ENCODE data around the gene RFTN1. TPM values are rescaled to one million over a fixed set of nuclear protein-coding genes. Genes with fewer than 3 reads are reported as not detected.

Gene RFTN1
- total and polyA plus RNA-seq, 2 experiments from 2014 or later: 3.3 to 7.2 TPM

GRCh38 chr3:16490062-16490619 is 23.4 kb downstream of the RFTN1 start:
- H3F3A ChIP-seq (replicated peaks; ENCODE audit: low read depth): no peaks in the 10 kb centered on the region
- peaks cover 12% of the 10 kb centered on the region for H3K36me3 Mint-ChIP-seq (ENCODE audit: low read depth)
- no peak overlapping the region for H3K4me2 ChIP-seq
- H3K27me3 ChIP-seq (ENCODE audit: insufficient read depth): no peaks in the 10 kb centered on the region
- ATAC-seq: no peak
- H3K27ac ChIP-seq (ENCODE audit: low read depth): no peak overlapping the region
- no peak overlapping the region for H3K4me3 ChIP-seq
- no peaks in the 10 kb centered on the region for H4K20me1 ChIP-seq (replicated peaks; ENCODE audit: insufficient read depth)
- H3K36me3 ChIP-seq (ENCODE audit: insufficient read depth): peaks cover 3% of the 10 kb centered on the region; the same call in 1 of the 2 replicates
- H3K4me1 Mint-ChIP-seq: peaks cover 9% of the 10 kb centered on the region
- peaks cover 12% of the 10 kb centered on the region for H3K9me3 Mint-ChIP-seq
- H3K4me1 ChIP-seq (ENCODE audit: insufficient read depth): peaks cover 6% of the 10 kb centered on the region
- H3K79me2 ChIP-seq (replicated peaks; ENCODE audit: insufficient read depth): no peaks in the 10 kb centered on the region
- H3K4me3 Mint-ChIP-seq: no peak overlapping the region
- peaks cover 11% of the 10 kb centered on the region; the same call in 1 of the 2 replicates for H3K9me2 ChIP-seq (ENCODE audit: insufficient read depth)
- H3K27ac Mint-ChIP-seq: no peak overlapping the region
- H3K27me3 Mint-ChIP-seq (ENCODE audit: insufficient read depth, low read depth, poor library complexity): peaks cover 8% of the 10 kb centered on the region
- H2AFZ ChIP-seq: no peak overlapping the region
- DNase-seq (ENCODE audit: low spot score): no peak
- TF ChIP-seq NANOG (IDR thresholded peaks at IDR 0.05; ENCODE audit: borderline replicate concordance) (no peak), ZNF331 (CRISPR knock-in tag; IDR thresholded peaks at IDR 0.05; ENCODE audit: low read depth) (no peak), POLR2AphosphoS5 (IDR thresholded peaks at IDR 0.05; ENCODE audit: low read depth) (no peak), JUNB (IDR thresholded peaks at IDR 0.05; ENCODE audit: unreplicated experiment) (no peak), EZH2phosphoT487 (IDR thresholded peaks at IDR 0.05; ENCODE audit: unreplicated experiment) (no peak), EZH2 (IDR thresholded peaks at IDR 0.05; ENCODE audit: low read depth, unreplicated experiment) (no peak), STAT1 (IDR thresholded peaks at IDR 0.05; ENCODE audit: unreplicated experiment) (no peak), CREB1 (CRISPR knock-in tag; IDR thresholded peaks at IDR 0.05; ENCODE audit: low read depth) (no peak), CTCF (conservative IDR thresholded peaks at IDR 0.05; ENCODE audit: low read depth in 2 of 2) (no peak), ZNF462 (CRISPR knock-in tag; IDR thresholded peaks at IDR 0.05) (no peak), ZNF114 (CRISPR knock-in tag; IDR thresholded peaks at IDR 0.05) (no peak), ETS1 (IDR thresholded peaks at IDR 0.05) (no peak), REST (IDR thresholded peaks at IDR 0.05; ENCODE audit: unreplicated experiment) (no peak)

All from GM23338 (cell line).